Colonic mucosa (tissue), 4 donors: Measurements from ENCODE around the gene TPRN. TPM values are rescaled to one million over a fixed set of nuclear protein-coding genes. Genes with fewer than 3 reads are reported as not detected.

Experiments
- DNase-seq: peaks from one replicate; pipeline ENCODE4 v3.0.0-alpha.2; 2020
- H3K27ac ChIP-seq: fragments of 200-600 bp; one replicate; pipeline ENCODE4 v1.8.0; 2021
- H3K27me3 ChIP-seq: fragments of 200-600 bp; one replicate; pipeline ENCODE4 v1.8.0; 2021
- H3K36me3 ChIP-seq: fragments of 200-600 bp; one replicate; pipeline ENCODE4 v1.8.0; 2021
- H3K4me1 ChIP-seq: fragments of 200-600 bp; one replicate; pipeline ENCODE4 v1.8.0; 2021; ENCODE audit warnings: mild to moderate bottlenecking
- H3K4me3 ChIP-seq: fragments of 200-600 bp; one replicate; pipeline ENCODE4 v1.8.0; 2021
- H3K9ac ChIP-seq, 2 donors: one replicate each; pipeline ENCODE4 v1.7.0; 2013; ENCODE audit warnings: control low read depth in 2 of 2, low read depth in 2 of 2, low read length in 2 of 2
- H3K9me3 ChIP-seq: fragments of 200-600 bp; one replicate; pipeline ENCODE4 v1.8.0; 2021
- CTCF ChIP-seq: fragments of 200-600 bp; IDR thresholded peaks from one replicate; pipeline ENCODE4 v1.8.0; 2022; ENCODE audit warnings: antibody characterized with exemption, mild to moderate bottlenecking
- intact Hi-C: fragments of 100-400 bp; cut with DNase I; formaldehyde crosslinking; loops from one replicate; pipeline ENCODE4 v1.14.1; 2022
- total RNA-seq, 2 donors: library from RNA; stranded (reverse); fragmentation: NEBNext Ultra II Directional in 1 of 2; extraction: Animal tissue kit (Norgen Biotek cat#: 25700) in 1 of 2; gene quantifications; one replicate each; pipeline ENCODE4 v1.2.1, GENCODE V29; 2021
- donor health status: healthy.
- donor health status: DM: no; HTN: no; CAD: no.
- donor health status: DM: no; HTN: no; CAD: no.

Gene TPRN
- total RNA-seq, 2 donors from 2014 or later: 83.1 to 124 TPM

- Histone ChIP-seq H3K27ac (no peak overlapping the region), H3K4me3 (no peak overlapping the region), H3K9me3 (no peaks in the 10 kb centered on the region), H3K27me3 (no peaks in the 10 kb centered on the region), H3K36me3 (no peaks in the 10 kb centered on the region), H3K4me1 (peaks cover 13% of the 10 kb centered on the region), H3K9ac (no peak overlapping the region)
- no peak for DNase-seq
- intact Hi-C loops: no loop called here
- TF ChIP-seq CTCF: no peak
Observed at GRCh38 chr9:137220317-137221094, 20.0 kb upstream of the TPRN start.

- Histone ChIP-seq H3K27ac (no peak overlapping the region), H3K4me1 (peaks cover 12% of the 10 kb centered on the region), H3K27me3 (no peaks in the 10 kb centered on the region), H3K4me3 (no peak overlapping the region), H3K36me3 (no peaks in the 10 kb centered on the region), H3K9me3 (no peaks in the 10 kb centered on the region), H3K9ac (no peak overlapping the region)
- intact Hi-C loops: no loop called here
- no peak for TF ChIP-seq CTCF
- no peak for DNase-seq
Observed at GRCh38 chr9:137219757-137220316, 19.3 kb upstream of the TPRN start.

- Histone ChIP-seq H3K27me3 (no peaks in the 10 kb centered on the region), H3K4me1 (peaks cover 9% of the 10 kb centered on the region), H3K36me3 (no peaks in the 10 kb centered on the region), H3K4me3 (no peak overlapping the region), H3K9me3 (no peaks in the 10 kb centered on the region), H3K9ac (peak overlapping the region; percentile 58 to 89), H3K27ac (peak overlapping the region; percentile 88)
- no peak for TF ChIP-seq CTCF
- intact Hi-C loops: no loop called here
- peak; percentile 78 for DNase-seq
Observed at GRCh38 chr9:137218754-137219271, 18.3 kb upstream of the TPRN start.

GRCh38 chr9:137218212-137218753 lies 17.7 kb upstream of the TPRN start:
- H3K27me3 ChIP-seq: no peaks in the 10 kb centered on the region
- H3K4me1 ChIP-seq: peaks cover 9% of the 10 kb centered on the region
- H3K27ac ChIP-seq: peak overlapping the region; percentile 88
- no peak for TF ChIP-seq CTCF
- H3K4me3 ChIP-seq: peak overlapping the region; percentile 39
- H3K36me3 ChIP-seq: no peaks in the 10 kb centered on the region
- intact Hi-C loops: no loop called here
- peak overlapping the region; percentile 58 to 89 for H3K9ac ChIP-seq
- H3K9me3 ChIP-seq: no peaks in the 10 kb centered on the region
- DNase-seq: no peak

- Histone ChIP-seq H3K9ac (peak overlapping the region; percentile 58 to 89), H3K4me1 (peaks cover 3% of the 10 kb centered on the region), H3K27me3 (no peaks in the 10 kb centered on the region), H3K4me3 (peak overlapping the region; percentile 39), H3K36me3 (no peaks in the 10 kb centered on the region), H3K27ac (peak overlapping the region; percentile 88), H3K9me3 (no peaks in the 10 kb centered on the region)
- DNase-seq: peak; percentile 94
- TF ChIP-seq CTCF: no peak
- intact Hi-C loops: no loop called here
Observed at GRCh38 chr9:137217276-137218211, 17.0 kb upstream of the TPRN start.
